CD1c-positive myeloid dendritic cell (primary cell): Measurements from ENCODE around the gene LCA5L.

Source experiments
- DNase-seq: peaks from one replicate; pipeline ENCODE4 v3.0.0-alpha.2; 2016; ENCODE audit errors: extremely low spot score

The LCA5L gene

DNA sequence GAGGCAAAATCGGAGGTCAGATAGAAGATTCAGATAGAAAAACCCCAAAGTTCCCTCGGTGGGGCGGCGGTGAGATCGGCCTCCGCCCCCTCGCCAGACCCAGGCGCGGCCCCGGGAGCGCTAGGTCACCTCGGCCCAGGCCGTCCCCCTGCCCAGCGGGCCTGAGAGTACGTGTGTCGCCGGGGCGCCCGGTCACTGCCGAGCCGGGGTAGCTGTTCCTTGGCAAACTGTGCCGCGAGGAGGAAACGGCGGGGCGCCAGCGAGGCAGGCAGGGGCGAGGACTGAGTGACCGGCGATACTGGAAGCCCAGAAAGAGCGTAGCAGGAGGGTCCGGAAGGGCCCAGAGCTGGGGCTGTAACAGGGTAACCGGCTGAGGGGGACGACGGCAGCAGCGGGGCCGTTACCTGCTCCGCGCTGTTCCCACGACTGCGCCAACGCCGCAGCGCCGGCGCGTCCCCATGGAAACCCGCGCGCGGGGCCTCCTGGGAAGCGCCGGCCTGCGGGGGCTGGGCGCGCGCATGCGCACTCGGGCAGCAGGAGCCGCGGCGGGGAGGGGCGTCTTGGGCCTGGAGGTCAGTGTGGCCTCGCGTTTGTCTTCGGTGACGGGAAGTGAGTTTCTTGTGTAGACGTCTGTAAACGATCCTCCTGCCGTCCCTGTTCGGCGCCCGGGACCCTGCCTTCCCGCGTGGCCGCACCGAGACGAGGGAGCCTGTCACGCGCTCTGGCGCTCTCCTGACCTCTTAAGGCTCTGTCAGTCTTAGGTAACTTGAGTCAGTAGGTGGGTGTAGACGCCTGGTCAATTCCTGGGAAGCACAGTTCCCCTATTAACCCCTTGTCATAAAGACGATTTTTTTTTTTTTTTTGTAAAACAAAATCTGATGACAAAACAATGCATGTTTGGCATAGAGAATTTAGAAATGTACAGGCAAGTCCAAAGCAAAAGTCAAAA is at the start of gene LCA5L:
TSS of gene LCA5L (minus strand) at position 458 of the 949 bp plus-strand sequence. CDS start 17,285 bp downstream, outside the sequence.
- DNase-seq = peak; percentile 96

DNA sequence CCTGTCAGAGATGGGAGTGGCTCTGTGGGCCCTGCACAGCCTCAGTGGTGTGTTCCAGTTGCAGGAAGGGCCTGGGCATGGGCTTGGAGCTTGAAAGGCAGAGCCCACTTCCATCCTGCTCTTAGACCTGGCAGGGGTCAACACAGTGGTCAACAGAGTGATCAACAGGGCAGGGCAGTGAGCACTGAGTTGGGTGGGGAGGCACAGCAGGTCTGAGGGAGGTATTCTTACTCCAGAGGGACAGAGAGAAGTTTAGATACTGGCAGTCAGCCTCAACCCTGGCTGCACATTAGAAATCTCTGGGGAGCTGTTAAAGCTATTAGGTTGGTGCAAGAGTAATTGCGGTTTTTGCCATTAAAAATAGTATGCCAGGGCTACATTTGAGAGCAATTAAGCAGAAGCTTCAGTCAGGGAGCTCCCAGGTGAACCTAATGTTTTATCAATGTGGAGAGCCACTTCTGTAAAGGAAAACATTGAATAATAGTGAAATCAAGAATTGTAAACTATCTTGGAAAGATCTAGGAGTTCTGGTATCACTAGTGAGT is 43.9 kb upstream of the LCA5L start:
- DNase-seq = no peak

DNA sequence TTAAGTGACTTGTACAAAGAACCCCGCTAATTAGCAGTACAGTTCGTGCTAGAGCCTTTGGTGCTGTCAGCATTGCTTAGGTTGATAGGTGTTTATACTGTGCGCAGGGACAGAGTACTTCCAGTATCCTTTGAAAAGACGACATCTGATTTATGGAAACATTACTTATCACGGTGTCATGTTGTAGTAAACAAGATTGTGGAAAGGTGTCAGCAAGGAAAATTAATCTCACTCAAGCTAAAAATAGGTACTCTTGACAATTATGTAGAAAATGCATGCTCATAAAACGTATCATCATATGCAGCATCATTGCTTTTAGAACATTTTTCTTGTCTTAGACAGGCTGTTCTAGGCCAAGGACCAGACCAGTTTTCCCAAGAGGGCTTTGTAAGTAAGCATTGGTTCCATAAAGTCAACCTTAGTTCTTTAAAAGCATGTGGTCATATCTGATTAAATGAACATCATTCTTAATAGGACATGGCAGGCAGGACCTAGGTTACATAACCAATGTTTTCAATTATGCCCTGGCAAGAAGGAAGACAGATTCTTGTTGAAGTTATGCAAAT is 39.2 kb upstream of the LCA5L start:
- no peak for DNase-seq

DNA sequence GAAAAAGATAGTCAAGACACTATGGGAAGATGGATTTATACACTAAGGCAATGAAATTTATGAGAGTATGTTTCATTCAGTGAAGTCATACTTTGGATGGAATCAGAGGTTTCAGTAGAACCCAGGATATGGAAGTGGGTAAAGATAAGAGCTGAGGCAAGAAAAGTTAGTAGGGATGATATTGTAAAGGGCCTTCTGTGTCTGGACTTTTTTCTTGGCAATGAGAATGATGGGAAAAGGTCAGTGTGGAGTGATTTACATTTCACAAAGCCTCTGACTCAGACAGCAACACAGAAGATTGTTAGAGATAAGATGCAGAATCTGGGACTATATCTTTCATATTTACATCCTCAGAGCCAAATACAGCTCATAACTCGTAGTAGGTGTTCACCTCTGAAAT is 38.3 kb upstream of the LCA5L start:
- DNase-seq = no peak

DNA sequence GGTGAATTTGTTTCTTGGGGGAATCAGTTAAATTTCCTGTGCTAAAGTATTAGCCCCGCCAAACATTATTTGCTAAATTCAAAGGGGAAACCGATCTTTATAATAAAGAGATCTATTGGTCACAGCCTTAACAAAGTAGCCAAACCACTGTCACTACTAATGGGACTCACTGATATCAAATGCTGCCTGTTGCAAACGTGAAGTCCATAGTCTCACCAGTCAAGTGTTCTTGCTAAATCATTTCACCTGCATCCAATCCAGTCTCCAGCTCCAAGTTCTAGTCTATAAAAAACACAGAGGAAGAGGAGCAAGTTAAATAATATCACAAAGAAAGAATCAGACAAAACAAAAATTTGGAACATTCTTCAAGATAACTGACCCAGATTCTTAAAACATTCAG is 36.3 kb upstream of the LCA5L start:
- no peak for DNase-seq

DNA sequence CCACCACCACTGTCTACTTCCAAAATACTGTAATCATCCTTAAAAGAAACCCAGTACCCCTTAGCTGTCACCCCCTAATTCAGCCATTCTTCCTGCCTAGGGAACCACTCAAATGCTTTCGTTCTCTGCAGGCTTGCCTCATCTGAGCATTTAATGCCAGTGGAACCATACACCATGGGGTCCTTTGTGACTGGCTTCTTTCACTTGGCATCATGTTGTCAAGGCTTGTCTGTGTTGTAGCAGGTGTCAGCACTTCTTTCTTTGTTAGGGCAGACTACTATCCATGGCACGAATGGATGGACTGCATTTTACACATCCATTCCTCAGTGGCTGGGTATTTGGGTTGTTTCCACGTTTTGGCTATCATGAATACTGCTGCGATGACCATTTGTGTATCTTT is 34.7 kb upstream of the LCA5L start:
- DNase-seq = no peak

DNA sequence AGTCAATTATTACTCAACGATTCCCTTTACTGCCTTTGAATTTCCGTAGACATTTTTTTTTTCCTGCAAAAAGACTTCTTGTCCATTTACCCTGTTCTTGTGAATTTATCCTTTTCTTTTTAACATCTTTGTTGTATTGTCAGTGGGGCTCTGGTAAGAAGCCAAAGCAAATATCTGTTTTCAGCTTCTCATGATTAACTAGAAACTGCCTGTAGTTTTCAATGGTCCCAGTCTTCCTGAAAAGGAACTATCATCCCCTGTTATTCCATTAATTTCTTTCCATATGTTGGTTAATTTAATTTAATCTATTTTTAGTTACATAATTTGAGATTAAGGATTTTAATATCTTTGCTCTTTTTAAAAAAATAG is 34.2 kb upstream of the LCA5L start:
- no peak for DNase-seq

DNA sequence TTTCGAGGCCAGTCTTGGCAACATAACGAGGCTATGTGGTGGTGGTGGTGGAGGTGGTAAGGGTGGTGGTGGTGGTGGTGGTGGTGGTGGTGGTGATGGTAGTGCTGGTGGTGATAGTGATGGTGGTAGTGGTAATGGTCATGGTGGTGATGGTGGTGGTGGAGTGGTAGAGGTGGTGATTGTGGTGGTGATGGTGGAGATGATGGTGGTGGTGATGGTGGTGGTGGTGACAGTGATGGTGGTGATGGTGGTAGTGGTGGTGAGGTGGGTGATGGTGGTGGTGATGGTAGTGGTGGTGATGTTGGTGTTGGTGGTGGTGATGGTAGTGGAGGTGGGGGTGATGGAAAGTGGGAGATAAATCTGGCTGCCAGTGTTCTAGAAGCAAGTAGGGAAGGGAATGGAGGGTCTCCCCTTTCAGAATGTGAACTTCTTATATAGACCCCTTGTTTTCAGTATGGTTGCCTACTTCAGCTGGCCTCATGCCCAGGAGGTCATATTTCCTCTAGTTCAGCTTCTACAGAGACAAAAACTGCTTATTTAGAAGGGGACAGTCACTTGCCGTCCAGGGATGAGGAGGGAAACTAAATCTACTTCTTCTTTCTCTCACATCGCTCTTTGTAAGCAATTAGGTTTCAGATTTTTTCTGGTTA is 33.7 kb upstream of the LCA5L start:
- DNase-seq = no peak

DNA sequence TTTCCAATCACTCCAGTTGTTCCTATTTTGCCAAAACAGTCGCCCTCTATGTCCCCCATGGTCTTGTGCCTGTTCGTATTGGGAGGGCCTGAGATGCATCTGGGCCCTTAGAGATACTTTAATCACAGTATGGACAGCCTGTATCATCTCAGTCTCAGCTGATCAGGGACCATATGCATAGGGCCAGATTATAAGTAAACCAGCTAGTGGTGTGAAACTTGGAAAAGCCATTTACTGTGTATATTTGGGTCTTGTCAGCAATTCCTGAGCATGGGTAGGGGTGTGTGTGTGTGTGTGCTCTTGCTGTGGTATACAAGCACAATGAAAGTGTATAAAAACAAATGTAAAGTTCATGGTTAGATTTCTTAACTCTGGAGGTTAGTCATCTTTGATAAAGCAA is 29.0 kb upstream of the LCA5L start:
- no peak for DNase-seq

DNA sequence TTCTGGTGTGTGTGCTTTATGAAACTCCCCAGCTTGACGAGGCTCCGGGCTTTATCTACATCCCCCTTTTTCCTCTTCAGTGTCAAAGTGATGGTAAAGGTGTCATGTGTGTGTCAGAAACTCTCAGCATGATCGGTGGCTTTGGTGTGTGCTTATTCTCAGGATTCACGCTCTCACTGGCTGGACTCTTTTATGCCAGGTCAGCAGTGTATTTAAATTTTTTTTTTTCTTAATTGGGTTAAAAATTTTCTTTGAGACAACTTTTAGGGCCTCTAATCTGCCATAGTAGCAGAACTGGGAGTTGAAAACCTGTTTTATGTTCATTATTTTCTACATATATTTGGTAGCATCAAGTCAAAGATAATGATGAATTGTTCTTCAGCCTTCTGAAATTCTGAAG is 27.2 kb upstream of the LCA5L start:
- no peak for DNase-seq

DNA sequence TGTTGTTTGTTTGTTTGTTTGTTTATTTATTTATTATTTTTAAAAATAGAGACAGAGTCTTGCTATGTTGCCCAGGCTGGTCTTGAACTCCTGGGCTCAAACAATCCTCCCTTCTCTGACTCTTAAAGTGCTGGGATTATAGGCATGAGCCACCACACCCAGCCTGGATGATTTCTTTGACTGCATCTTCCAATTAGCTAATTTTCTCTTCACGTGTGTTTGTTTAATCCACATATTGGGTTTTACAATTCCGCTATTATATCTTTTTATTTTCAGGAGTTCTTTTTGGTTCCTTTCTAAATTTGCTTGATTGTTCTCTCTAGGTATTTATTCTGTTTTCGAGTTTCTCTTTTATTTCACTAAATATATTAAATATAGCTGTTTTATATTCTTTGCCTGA is 26.0 kb upstream of the LCA5L start:
- DNase-seq = no peak

DNA sequence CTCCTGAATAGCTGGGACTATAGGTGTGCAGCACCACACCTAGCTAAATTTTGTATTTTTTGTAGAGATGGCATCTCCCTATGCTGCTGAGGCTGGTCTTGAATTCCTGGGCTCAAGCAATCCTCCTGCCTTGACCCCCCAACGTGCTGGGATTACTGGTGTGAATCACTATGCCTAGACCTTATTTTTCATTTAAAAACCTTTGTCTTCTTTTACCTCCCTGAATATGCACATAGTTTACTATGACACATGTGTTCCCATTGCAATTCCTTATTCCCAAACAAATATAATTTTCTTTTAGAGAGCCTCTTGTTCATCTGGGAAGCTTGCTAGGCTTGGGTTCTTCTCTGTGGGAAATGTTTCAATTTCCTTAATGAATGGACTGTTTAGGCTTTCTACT is 23.0 kb upstream of the LCA5L start:
- DNase-seq = no peak

DNA sequence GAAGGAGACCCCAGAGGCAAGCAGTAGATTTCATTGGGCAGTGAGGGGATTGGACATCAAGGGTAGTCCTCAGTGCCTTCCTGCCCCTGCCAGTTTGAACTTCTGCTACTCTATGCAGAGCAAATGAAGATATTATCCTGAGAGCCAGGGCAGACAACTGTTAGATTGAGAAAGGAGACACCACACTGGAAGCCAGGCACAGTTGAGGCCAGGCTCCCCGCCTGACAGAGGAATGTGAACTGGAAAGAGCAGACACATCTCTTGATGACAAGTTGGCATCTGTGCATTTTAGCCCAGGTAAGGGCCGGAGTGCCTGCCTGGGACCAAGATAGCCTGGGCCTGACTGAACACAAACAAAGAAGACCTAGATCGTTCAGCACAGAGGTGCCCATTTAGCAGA is 22.2 kb upstream of the LCA5L start:
- DNase-seq = no peak

DNA sequence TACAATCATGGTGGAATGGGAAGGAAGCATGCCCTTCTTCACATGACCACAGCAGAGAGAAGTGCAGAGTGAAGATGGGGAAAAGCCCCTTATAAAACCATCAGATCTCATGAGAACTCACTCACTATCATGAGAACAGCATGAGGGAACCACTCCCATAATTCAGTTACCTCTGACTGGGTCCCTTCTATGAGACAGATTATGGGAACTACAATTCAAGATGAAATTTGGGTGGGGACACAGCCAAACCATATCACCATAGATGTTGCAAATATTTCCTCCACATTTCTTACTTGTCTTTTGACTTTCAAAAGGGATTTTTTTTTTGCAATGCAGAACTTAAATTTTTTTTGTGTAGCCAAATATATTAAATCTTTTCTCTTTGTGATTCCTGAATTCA is 21.0 kb upstream of the LCA5L start:
- DNase-seq = no peak

DNA sequence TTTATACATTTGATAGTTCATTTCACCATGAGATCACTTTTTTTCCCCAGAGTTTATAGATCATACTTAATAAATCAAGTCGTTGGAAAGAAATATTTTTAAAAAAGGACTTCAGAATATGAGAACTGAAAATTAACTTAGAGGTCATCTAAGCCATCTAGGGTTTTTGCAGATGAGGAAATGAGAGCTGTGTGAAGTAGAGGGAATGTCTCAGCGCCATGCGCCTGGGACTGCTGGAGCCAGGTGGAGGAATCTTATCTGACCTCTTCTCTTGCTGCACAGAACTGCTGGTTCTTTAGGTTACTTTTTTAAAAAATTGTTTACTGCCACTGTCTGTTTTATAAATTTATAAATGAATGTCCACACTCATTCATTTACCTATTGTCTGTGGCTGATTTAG is 17.7 kb upstream of the LCA5L start:
- peak; percentile 5 for DNase-seq

DNA sequence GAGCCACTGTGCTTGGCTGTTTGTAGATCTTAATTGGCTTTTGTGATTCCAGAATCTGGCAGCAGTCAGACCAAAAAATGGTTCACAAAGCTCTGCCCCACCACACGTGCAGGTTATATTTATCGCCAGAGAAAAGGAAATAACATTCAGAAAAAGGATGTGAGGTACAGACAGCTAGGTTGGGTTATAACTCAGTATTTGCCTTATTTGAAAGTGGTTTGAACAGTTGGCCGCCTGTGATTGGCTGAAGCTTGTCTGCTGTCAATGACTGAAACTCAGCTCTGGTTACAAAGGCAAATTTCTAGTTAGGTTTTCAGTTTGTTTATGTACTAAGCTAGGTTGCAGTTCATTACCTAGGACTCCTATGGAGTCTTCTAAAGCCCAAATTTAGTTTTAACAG is 15.8 kb upstream of the LCA5L start:
- DNase-seq = no peak

DNA sequence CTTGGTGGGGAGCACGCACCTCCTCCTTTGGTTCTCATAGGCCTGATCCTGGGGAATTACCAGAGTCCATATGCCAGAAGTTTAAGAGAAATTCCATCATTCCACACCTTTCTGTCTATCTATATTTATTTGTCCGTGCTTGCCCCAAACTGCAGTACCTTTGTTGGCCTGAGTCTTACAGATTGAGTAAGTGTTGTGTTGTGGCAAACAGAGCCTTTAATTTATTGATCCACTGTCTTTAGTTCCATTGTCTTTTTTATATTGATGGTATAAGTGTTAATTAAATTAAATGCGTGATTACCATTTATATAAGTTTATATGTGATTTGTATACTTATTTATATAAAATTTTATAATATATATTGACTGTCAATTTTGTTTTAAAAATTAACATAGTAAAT is 11.1 kb upstream of the LCA5L start:
- no peak for DNase-seq

DNA sequence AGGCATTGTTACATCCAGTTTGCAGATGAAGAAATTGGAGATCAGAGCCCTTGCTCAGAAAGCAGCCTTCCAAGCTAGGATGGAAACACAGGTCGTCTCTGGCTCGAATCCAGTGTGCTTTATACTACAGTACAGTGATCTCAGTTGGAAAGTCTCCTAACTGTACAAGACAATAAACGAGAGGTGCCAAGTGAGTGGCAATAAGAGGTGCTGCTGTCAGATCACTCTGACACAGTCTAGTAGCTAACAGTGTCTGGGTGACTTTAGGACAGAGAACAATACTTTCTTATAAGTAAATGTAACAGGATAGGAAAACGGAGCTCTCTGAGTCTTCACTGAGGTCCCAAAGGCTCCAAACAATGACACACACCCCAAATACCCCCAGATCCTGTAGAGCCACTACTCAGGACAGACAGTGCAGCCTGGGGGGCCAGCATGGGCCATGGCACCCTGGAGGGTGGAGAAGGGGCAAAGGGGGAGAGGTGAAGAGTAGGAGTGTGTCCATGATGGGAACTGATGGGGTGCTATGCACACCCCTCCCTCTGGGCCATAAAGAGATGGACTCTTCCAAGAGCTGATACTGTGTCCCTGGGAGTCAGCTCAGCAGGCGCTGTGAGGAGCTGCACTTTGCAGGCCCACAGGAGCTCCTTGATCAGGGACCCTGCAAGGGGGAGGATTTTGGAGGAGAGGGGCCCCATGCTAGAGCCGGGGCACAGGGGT is 9.5 kb upstream of the LCA5L start:
- DNase-seq = no peak

DNA sequence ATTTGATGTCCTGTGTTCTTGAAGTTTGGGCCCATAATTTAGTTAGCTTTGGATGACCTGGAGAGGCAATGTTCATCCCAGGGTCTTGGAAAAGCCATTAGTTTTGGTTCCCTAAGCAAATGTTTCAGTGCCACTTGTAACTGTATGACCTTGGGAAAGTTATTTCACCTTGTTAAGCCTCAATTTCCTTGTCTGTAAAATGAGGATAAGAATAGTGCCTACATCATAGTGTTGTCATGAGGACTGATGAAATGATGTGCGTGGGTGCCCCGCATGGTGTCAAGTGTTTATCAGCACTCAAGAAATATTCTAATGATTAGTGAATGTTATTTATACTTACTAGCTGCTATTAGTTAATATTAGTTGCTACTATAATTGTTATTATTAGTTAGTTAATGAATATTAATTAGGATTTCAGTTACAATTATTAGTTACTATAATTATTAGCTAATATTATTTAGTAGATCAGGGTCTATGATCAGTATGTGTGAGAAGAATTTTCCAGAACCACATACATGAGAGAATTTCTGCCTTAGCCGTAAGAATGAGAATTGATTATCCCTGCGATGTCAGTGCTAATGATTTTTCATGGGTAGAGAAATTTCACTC is 8.1 kb upstream of the LCA5L start:
- DNase-seq = no peak

DNA sequence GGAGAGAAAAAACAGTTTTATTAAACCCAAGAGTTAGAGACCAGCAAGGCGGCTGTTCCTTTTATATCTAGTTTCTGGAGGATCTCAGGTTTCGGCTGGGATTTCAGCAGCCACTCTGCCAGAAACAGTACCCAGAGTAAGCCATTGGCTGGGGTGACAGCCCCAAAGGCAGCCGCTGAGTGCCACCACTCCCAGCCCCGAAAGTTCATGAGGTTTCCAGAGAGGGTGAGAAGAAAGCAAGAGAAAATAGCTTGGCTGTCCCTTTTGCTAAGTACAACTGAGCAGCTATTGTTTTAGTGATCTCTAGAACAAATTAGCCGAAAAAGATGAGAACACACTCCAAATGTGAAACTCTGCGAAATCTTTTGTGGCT is 7.4 kb upstream of the LCA5L start:
- no peak for DNase-seq

DNA sequence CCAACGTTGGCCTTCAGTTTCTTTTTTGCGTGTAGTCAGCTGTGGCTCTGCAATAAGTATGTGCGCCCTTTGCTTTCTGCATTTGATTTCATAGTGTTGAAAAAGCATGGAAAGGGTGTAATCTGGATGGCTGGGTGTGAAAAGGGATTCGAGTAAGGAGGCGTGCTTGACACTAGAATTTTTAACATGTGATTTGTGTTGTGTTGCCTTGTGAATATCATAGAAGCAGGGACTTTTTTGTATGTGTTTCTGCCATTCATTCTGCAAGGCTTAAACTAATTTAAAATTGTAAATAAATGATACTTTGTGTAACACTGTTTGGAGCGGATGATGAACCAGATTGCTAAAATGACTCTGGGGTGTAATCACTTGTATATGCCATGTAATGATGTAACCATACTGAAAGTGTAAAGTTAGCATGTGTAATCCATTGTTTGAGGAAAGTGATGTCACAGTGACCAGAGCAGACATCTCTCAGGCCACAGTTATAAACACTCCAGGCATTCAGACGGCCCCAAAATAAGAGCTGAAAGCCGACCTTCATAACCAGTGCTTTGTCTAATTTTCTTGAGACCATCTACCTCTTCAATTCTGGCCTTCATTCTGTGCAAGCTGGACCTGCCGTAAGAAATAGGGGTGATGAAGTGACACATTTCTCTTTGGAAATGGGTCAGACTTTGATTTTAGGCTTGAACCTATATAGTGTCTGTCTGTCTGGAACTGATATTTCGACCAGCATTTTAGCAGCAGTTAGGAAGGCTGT is 6.8 kb upstream of the LCA5L start:
- no peak for DNase-seq
